HG02884 (cell line): ENCODE results near the gene LRRC8C.

Source experiments
- ATAC-seq: cut with Tn5 transposase; IDR thresholded peaks from one replicate; pipeline ENCODE4 v1.9.1; 2021; ENCODE audit warnings: mild to moderate bottlenecking, moderate library complexity; ENCODE audit not compliant: unreplicated experiment

LRRC8C gene

GRCh38 chr1:89727517-89728312, 94.8 kb downstream of the LRRC8C start:
- no peak for ATAC-seq

- no peak for ATAC-seq
These were observed 95.5 kb downstream of the LRRC8C start for GRCh38 chr1:89728381-89728780.

GRCh38 chr1:89732206-89732605, 99.3 kb downstream of the LRRC8C start:
- no peak for ATAC-seq

GRCh38 chr1:89732643-89733222, 99.8 kb downstream of the LRRC8C start:
- no peak for ATAC-seq

- no peak for ATAC-seq
These were observed 100.8 kb downstream of the LRRC8C start for GRCh38 chr1:89733748-89734147.

GRCh38 chr1:89734442-89734841, 101.5 kb downstream of the LRRC8C start:
- ATAC-seq = no peak

- no peak for ATAC-seq
These were observed 102.6 kb downstream of the LRRC8C start for GRCh38 chr1:89735479-89735878.

GRCh38 chr1:89736937-89737733, 104.2 kb downstream of the LRRC8C start:
- ATAC-seq = no peak

GRCh38 chr1:89737985-89738510, 105.1 kb downstream of the LRRC8C start:
- ATAC-seq = no peak

- no peak for ATAC-seq
These were observed 106.3 kb downstream of the LRRC8C start for GRCh38 chr1:89739013-89739843.

GRCh38 chr1:89739844-89740216, 106.9 kb downstream of the LRRC8C start:
- no peak for ATAC-seq

- no peak for ATAC-seq
These were observed 110.9 kb downstream of the LRRC8C start for GRCh38 chr1:89743788-89744187.

- no peak for ATAC-seq
These were observed 113.7 kb downstream of the LRRC8C start for GRCh38 chr1:89746424-89747149.

- no peak for ATAC-seq
These were observed 120.8 kb downstream of the LRRC8C start for GRCh38 chr1:89753761-89754160.

- no peak for ATAC-seq
These were observed 121.6 kb downstream of the LRRC8C start for GRCh38 chr1:89754518-89754917.

- ATAC-seq = no peak
These were observed 122.7 kb downstream of the LRRC8C start for GRCh38 chr1:89755591-89755990.

- no peak for ATAC-seq
These were observed 124.6 kb downstream of the LRRC8C start for GRCh38 chr1:89757532-89757931.

- no peak for ATAC-seq
These were observed 125.2 kb downstream of the LRRC8C start for GRCh38 chr1:89758156-89758555.

- ATAC-seq = no peak
These were observed 126.1 kb downstream of the LRRC8C start for GRCh38 chr1:89759036-89759435.

- ATAC-seq = no peak
These were observed 127.6 kb downstream of the LRRC8C start for GRCh38 chr1:89760496-89760895.
